ENCODE data around the gene AIFM3.
"Not testable (repeated sequence)": the region's sequence is repeated elsewhere in the genome, so short reads cannot be mapped to it uniquely, and the experiment has no call there.

The AIFM3 gene

GRCh38 chr22:21003782-21004181 is 36.7 kb downstream of the AIFM3 start:
- H3K27ac ChIP-seq (ENCODE audit: insufficient read depth, low read length, poor library complexity, severe bottlenecking), result peak overlapping the region; percentile 27
- H3K27me3 ChIP-seq (replicated peaks; ENCODE audit: control insufficient read depth, insufficient read depth, low read length, poor library complexity, severe bottlenecking), result no peaks in the 10 kb centered on the region
- DNase-seq, result no peak
- peaks cover 16% of the 10 kb centered on the region for H3K36me3 ChIP-seq (ENCODE audit: control insufficient read depth, insufficient read depth, low read length)
- no peaks in the 10 kb centered on the region for H3K9me3 ChIP-seq (ENCODE audit: control insufficient read depth, low read length)
- H3K4me1 ChIP-seq (ENCODE audit: control insufficient read depth, insufficient read depth, low read length, poor library complexity, severe bottlenecking), result peaks cover 18% of the 10 kb centered on the region
- H3K4me3 ChIP-seq (ENCODE audit: insufficient read depth, low read depth, low read length, poor library complexity, severe bottlenecking), result no peak overlapping the region

- not testable (repeated sequence) for DNase-seq; H3K36me3 ChIP-seq (ENCODE audit: control insufficient read depth, insufficient read depth, low read length); H3K27me3 ChIP-seq (replicated peaks; ENCODE audit: control insufficient read depth, insufficient read depth, low read length, poor library complexity, severe bottlenecking); H3K4me1 ChIP-seq (ENCODE audit: control insufficient read depth, insufficient read depth, low read length, poor library complexity, severe bottlenecking); H3K27ac ChIP-seq (ENCODE audit: insufficient read depth, low read length, poor library complexity, severe bottlenecking); H3K9me3 ChIP-seq (ENCODE audit: control insufficient read depth, low read length); H3K4me3 ChIP-seq (ENCODE audit: insufficient read depth, low read depth, low read length, poor library complexity, severe bottlenecking)
These were observed 42.2 kb downstream of the AIFM3 start for GRCh38 chr22:21009208-21009607.

- no peaks in the 10 kb centered on the region for H3K36me3 ChIP-seq (ENCODE audit: control insufficient read depth, insufficient read depth, low read length)
- no peaks in the 10 kb centered on the region for H3K27me3 ChIP-seq (replicated peaks; ENCODE audit: control insufficient read depth, insufficient read depth, low read length, poor library complexity, severe bottlenecking)
- no peak overlapping the region for H3K4me3 ChIP-seq (ENCODE audit: insufficient read depth, low read depth, low read length, poor library complexity, severe bottlenecking)
- H3K27ac ChIP-seq (ENCODE audit: insufficient read depth, low read length, poor library complexity, severe bottlenecking), result no peak overlapping the region
- no peak for DNase-seq
- H3K9me3 ChIP-seq (ENCODE audit: control insufficient read depth, low read length), result no peaks in the 10 kb centered on the region
- H3K4me1 ChIP-seq (ENCODE audit: control insufficient read depth, insufficient read depth, low read length, poor library complexity, severe bottlenecking), result peaks cover 6% of the 10 kb centered on the region
These were observed 42.8 kb downstream of the AIFM3 start for GRCh38 chr22:21009638-21010425.

- H3K27me3 ChIP-seq (replicated peaks; ENCODE audit: control insufficient read depth, insufficient read depth, low read length, poor library complexity, severe bottlenecking), result no peaks in the 10 kb centered on the region
- DNase-seq, result no peak
- H3K9me3 ChIP-seq (ENCODE audit: control insufficient read depth, low read length), result no peaks in the 10 kb centered on the region
- H3K27ac ChIP-seq (ENCODE audit: insufficient read depth, low read length, poor library complexity, severe bottlenecking), result no peak overlapping the region
- H3K4me1 ChIP-seq (ENCODE audit: control insufficient read depth, insufficient read depth, low read length, poor library complexity, severe bottlenecking), result peaks cover 9% of the 10 kb centered on the region
- H3K4me3 ChIP-seq (ENCODE audit: insufficient read depth, low read depth, low read length, poor library complexity, severe bottlenecking), result no peak overlapping the region
- no peaks in the 10 kb centered on the region for H3K36me3 ChIP-seq (ENCODE audit: control insufficient read depth, insufficient read depth, low read length)
These were observed 43.5 kb downstream of the AIFM3 start for GRCh38 chr22:21010426-21011113.

- Histone ChIP-seq H3K27me3 (replicated peaks; ENCODE audit: control insufficient read depth, insufficient read depth, low read length, poor library complexity, severe bottlenecking) (no peaks in the 10 kb centered on the region), H3K36me3 (ENCODE audit: control insufficient read depth, insufficient read depth, low read length) (no peaks in the 10 kb centered on the region), H3K9me3 (ENCODE audit: control insufficient read depth, low read length) (no peaks in the 10 kb centered on the region), H3K27ac (ENCODE audit: insufficient read depth, low read length, poor library complexity, severe bottlenecking) (no peak overlapping the region), H3K4me1 (ENCODE audit: control insufficient read depth, insufficient read depth, low read length, poor library complexity, severe bottlenecking) (peaks cover 9% of the 10 kb centered on the region), H3K4me3 (ENCODE audit: insufficient read depth, low read depth, low read length, poor library complexity, severe bottlenecking) (no peak overlapping the region)
- no peak for DNase-seq
These were observed 45.7 kb downstream of the AIFM3 start for GRCh38 chr22:21012446-21013407.

- Histone ChIP-seq H3K36me3 (ENCODE audit: control insufficient read depth, insufficient read depth, low read length) (no peaks in the 10 kb centered on the region), H3K27ac (ENCODE audit: insufficient read depth, low read length, poor library complexity, severe bottlenecking) (peak overlapping the region; percentile 65), H3K4me3 (ENCODE audit: insufficient read depth, low read depth, low read length, poor library complexity, severe bottlenecking) (peak overlapping the region; percentile 31), H3K9me3 (ENCODE audit: control insufficient read depth, low read length) (no peaks in the 10 kb centered on the region), H3K27me3 (replicated peaks; ENCODE audit: control insufficient read depth, insufficient read depth, low read length, poor library complexity, severe bottlenecking) (no peaks in the 10 kb centered on the region), H3K4me1 (ENCODE audit: control insufficient read depth, insufficient read depth, low read length, poor library complexity, severe bottlenecking) (peaks cover 9% of the 10 kb centered on the region)
- DNase-seq, result no peak
These were observed 46.7 kb downstream of the AIFM3 start for GRCh38 chr22:21013657-21014201.

- H3K27me3 ChIP-seq (replicated peaks; ENCODE audit: control insufficient read depth, insufficient read depth, low read length, poor library complexity, severe bottlenecking), result no peaks in the 10 kb centered on the region
- no peaks in the 10 kb centered on the region for H3K36me3 ChIP-seq (ENCODE audit: control insufficient read depth, insufficient read depth, low read length)
- H3K4me1 ChIP-seq (ENCODE audit: control insufficient read depth, insufficient read depth, low read length, poor library complexity, severe bottlenecking), result peaks cover 9% of the 10 kb centered on the region
- no peaks in the 10 kb centered on the region for H3K9me3 ChIP-seq (ENCODE audit: control insufficient read depth, low read length)
- DNase-seq, result peak; percentile 79 to 81 (median 79)
- H3K27ac ChIP-seq (ENCODE audit: insufficient read depth, low read length, poor library complexity, severe bottlenecking), result peak overlapping the region; percentile 65
- peak overlapping the region; percentile 31 for H3K4me3 ChIP-seq (ENCODE audit: insufficient read depth, low read depth, low read length, poor library complexity, severe bottlenecking)
These were observed 47.2 kb downstream of the AIFM3 start for GRCh38 chr22:21014202-21014725.

GRCh38 chr22:21014726-21015465 is 47.8 kb downstream of the AIFM3 start, which contains the start of gene P2RX6:
Gene P2RX6 (plus strand): TSS chr22:21015165. CDS start chr22:21015175, 10 bp downstream.
- Histone ChIP-seq H3K27me3 (replicated peaks; ENCODE audit: control insufficient read depth, insufficient read depth, low read length, poor library complexity, severe bottlenecking) (no peaks in the 10 kb centered on the region), H3K36me3 (ENCODE audit: control insufficient read depth, insufficient read depth, low read length) (no peaks in the 10 kb centered on the region), H3K4me3 (ENCODE audit: insufficient read depth, low read depth, low read length, poor library complexity, severe bottlenecking) (peak within 1 kb of the TSS; percentile 31), H3K27ac (ENCODE audit: insufficient read depth, low read length, poor library complexity, severe bottlenecking) (peak within 1 kb of the TSS; percentile 65), H3K4me1 (ENCODE audit: control insufficient read depth, insufficient read depth, low read length, poor library complexity, severe bottlenecking) (peaks cover 9% of the 10 kb centered on the region), H3K9me3 (ENCODE audit: control insufficient read depth, low read length) (no peaks in the 10 kb centered on the region)
- DNase-seq, result no peak

GRCh38 chr22:21015466-21016006 is 48.5 kb downstream of the AIFM3 start:
- H3K4me3 ChIP-seq (ENCODE audit: insufficient read depth, low read depth, low read length, poor library complexity, severe bottlenecking), result no peak overlapping the region
- no peaks in the 10 kb centered on the region for H3K36me3 ChIP-seq (ENCODE audit: control insufficient read depth, insufficient read depth, low read length)
- peaks cover 9% of the 10 kb centered on the region for H3K4me1 ChIP-seq (ENCODE audit: control insufficient read depth, insufficient read depth, low read length, poor library complexity, severe bottlenecking)
- no peak overlapping the region for H3K27ac ChIP-seq (ENCODE audit: insufficient read depth, low read length, poor library complexity, severe bottlenecking)
- no peaks in the 10 kb centered on the region for H3K9me3 ChIP-seq (ENCODE audit: control insufficient read depth, low read length)
- DNase-seq, result no peak
- H3K27me3 ChIP-seq (replicated peaks; ENCODE audit: control insufficient read depth, insufficient read depth, low read length, poor library complexity, severe bottlenecking), result no peaks in the 10 kb centered on the region

All from effector memory CD4-positive, alpha-beta T cell (primary cell).